GM12801 (cell line): ENCODE measurements around the gene LTF.

ENCODE experiments used
- TF ChIP-seq, protein P1 (sequence below): IDR thresholded peaks from one replicate; pipeline ENCODE4 v1.5.1; 2011; ENCODE audit warnings: control low read depth; ENCODE audit not compliant: insufficient read length; ENCODE audit errors: extremely low read depth

The LTF gene

GRCh38 chr3:46469680-46470357 lies 5.1 kb upstream of the LTF start:
- TF ChIP-seq, protein P1, sequence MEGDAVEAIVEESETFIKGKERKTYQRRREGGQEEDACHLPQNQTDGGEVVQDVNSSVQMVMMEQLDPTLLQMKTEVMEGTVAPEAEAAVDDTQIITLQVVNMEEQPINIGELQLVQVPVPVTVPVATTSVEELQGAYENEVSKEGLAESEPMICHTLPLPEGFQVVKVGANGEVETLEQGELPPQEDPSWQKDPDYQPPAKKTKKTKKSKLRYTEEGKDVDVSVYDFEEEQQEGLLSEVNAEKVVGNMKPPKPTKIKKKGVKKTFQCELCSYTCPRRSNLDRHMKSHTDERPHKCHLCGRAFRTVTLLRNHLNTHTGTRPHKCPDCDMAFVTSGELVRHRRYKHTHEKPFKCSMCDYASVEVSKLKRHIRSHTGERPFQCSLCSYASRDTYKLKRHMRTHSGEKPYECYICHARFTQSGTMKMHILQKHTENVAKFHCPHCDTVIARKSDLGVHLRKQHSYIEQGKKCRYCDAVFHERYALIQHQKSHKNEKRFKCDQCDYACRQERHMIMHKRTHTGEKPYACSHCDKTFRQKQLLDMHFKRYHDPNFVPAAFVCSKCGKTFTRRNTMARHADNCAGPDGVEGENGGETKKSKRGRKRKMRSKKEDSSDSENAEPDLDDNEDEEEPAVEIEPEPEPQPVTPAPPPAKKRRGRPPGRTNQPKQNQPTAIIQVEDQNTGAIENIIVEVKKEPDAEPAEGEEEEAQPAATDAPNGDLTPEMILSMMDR: no peak

DNA sequence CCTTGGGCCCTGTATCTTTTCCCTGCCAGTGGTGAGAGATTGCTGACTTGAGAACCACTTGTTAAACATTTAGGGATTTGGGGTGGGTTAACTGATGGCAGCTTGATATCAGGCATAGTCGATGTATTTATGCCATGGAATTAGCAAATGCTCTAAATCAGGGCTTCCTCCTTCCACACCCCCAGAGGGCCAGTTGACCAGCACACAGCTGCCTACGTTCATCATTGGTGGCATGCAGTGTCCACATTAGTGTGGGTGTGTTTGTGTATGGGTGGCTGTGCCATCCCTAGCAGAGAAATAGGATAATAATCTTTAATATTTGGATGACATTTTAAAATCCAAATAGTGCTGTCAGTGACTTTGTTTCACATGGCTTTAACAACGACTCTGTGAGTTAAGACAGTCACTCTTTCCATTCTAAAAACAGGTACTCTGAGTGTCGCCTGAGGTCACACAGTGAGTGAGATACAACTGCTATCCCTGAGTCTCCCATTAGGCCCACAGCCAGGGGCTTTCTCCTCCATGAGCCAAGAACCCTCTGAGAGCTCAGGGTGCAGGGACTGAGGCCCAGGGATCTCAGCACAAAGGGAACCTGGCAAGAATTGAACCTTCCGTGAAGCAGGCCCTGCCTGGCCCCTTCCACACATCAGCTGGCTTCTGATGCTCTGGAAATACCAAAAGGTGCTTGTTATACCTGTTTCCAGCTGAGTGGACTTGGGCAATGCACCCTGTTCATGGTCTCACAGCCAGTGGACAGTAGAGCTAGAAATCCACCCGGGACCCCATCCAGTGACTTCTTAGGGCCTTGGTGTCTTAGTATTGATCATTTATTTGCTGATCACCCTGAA lies 4.3 kb upstream of the LTF start:
- TF ChIP-seq, protein P1: no peak

GRCh38 chr3:46467562-46467961 lies 2.9 kb upstream of the LTF start:
- TF ChIP-seq, protein P1: no peak

GRCh38 chr3:46466871-46467403 lies 2.2 kb upstream of the LTF start:
- TF ChIP-seq, protein P1: no peak

- TF ChIP-seq, protein P1: no peak
Measured at GRCh38 chr3:46466273-46466672, 1.6 kb upstream of the LTF start.

DNA sequence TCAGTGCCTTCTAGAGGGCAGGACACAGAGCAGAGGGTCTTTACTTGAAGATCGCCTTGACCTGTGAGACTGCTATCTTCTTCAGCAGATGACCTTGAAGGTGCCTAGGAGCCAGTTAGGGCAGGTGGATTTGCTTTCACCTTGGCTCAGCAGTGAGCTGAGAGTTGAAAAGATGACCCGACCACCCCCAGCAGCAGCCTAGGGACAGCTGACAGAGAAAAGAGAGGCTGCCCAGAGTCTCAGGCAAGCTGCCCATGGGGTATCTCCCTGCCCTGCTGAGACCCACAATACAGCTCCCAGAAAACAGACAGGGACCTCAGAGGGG lies 453 bp upstream of the LTF start:
- TF ChIP-seq, protein P1: no peak

DNA sequence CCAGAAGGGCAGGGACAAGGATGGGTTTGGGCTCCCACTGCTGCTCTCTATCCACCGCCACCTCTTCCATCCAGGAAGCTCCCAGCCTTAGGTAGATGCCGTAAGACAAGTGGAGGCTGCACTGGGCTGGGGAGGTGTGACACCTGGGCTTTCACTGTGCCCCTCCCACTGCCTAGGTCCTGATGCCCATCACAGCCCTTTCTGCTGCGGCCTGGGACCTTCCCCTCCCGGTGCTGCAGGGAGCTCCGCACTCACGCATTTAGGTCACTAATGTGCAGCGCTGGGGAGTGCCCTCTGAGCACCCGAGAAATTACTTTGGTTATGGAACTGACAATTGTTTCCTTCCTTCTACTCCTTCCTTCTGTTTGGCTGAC lies 850 bp downstream of the LTF start:
- TF ChIP-seq, protein P1: no peak
